ENCODE results near the gene SH3D19.
"Not testable (repeated sequence)": the region's sequence is repeated elsewhere in the genome, so short reads cannot be mapped to it uniquely, and the experiment has no call there.

The SH3D19 gene

GRCh38 chr4:151255680-151256079 is 69.7 kb downstream of the SH3D19 start:
- not testable (repeated sequence) for ATAC-seq (replicated peaks; ENCODE audit: extremely low read depth, poor library complexity, severe bottlenecking); H3K4me3 Mint-ChIP-seq; H3K4me1 Mint-ChIP-seq; H3K27ac Mint-ChIP-seq (ENCODE audit: low read depth); H3K9me3 Mint-ChIP-seq; DNase-seq (ENCODE audit: low spot score in 2 of 2); H3K36me3 Mint-ChIP-seq (ENCODE audit: insufficient read depth)
- H3K27me3 Mint-ChIP-seq = peaks cover 34% of the 10 kb centered on the region

GRCh38 chr4:151255226-151255625 is 70.2 kb downstream of the SH3D19 start:
- H3K4me3 Mint-ChIP-seq; ATAC-seq (replicated peaks; ENCODE audit: extremely low read depth, poor library complexity, severe bottlenecking); H3K9me3 Mint-ChIP-seq: not testable (repeated sequence)

GRCh38 chr4:151251603-151252304 is 73.7 kb downstream of the SH3D19 start:
- Mint-ChIP-seq H3K36me3 (ENCODE audit: insufficient read depth) (no peaks in the 10 kb centered on the region), H3K9me3 (no peaks in the 10 kb centered on the region), H3K4me3 (no peak overlapping the region), H3K4me1 (no peaks in the 10 kb centered on the region), H3K27me3 (no peaks in the 10 kb centered on the region), H3K27ac (ENCODE audit: low read depth) (no peak overlapping the region)
- DNase-seq (ENCODE audit: low spot score in 2 of 2) (no peak), ATAC-seq (replicated peaks; ENCODE audit: extremely low read depth, poor library complexity, severe bottlenecking) (no peak)

More at GRCh38 chr4:151255226-151255625, 70.2 kb downstream of the SH3D19 start:
- peaks cover 29% of the 10 kb centered on the region for H3K27me3 Mint-ChIP-seq
- not testable (repeated sequence) for H3K27ac Mint-ChIP-seq (ENCODE audit: low read depth); H3K4me1 Mint-ChIP-seq; H3K36me3 Mint-ChIP-seq (ENCODE audit: insufficient read depth); DNase-seq (ENCODE audit: low spot score in 2 of 2)

GRCh38 chr4:151250706-151251105 is 74.7 kb downstream of the SH3D19 start:
- no peak overlapping the region for H3K27ac Mint-ChIP-seq (ENCODE audit: low read depth)
- peaks cover 9% of the 10 kb centered on the region for H3K27me3 Mint-ChIP-seq
- ATAC-seq (replicated peaks; ENCODE audit: extremely low read depth, poor library complexity, severe bottlenecking) = no peak

GRCh38 chr4:151248519-151248918 is 76.9 kb downstream of the SH3D19 start:
- no peaks in the 10 kb centered on the region for H3K9me3 Mint-ChIP-seq
- no peaks in the 10 kb centered on the region for H3K4me1 Mint-ChIP-seq
- H3K36me3 Mint-ChIP-seq (ENCODE audit: insufficient read depth) = no peaks in the 10 kb centered on the region
- DNase-seq (ENCODE audit: low spot score in 2 of 2) (no peak), ATAC-seq (replicated peaks; ENCODE audit: extremely low read depth, poor library complexity, severe bottlenecking) (no peak)
- H3K27me3 Mint-ChIP-seq = peaks cover 23% of the 10 kb centered on the region
- H3K27ac Mint-ChIP-seq (ENCODE audit: low read depth) = no peak overlapping the region
- no peak overlapping the region for H3K4me3 Mint-ChIP-seq

More at GRCh38 chr4:151250706-151251105, 74.7 kb downstream of the SH3D19 start:
- H3K36me3 Mint-ChIP-seq (ENCODE audit: insufficient read depth) = no peaks in the 10 kb centered on the region
- H3K4me1 Mint-ChIP-seq = no peaks in the 10 kb centered on the region
- H3K4me3 Mint-ChIP-seq = no peak overlapping the region
- no peak for DNase-seq (ENCODE audit: low spot score in 2 of 2)
- no peaks in the 10 kb centered on the region for H3K9me3 Mint-ChIP-seq

GRCh38 chr4:151247395-151247794 is 78.0 kb downstream of the SH3D19 start:
- no peak for ATAC-seq (replicated peaks; ENCODE audit: extremely low read depth, poor library complexity, severe bottlenecking)
- H3K27me3 Mint-ChIP-seq = peaks cover 34% of the 10 kb centered on the region
- no peak for DNase-seq (ENCODE audit: low spot score in 2 of 2)
- H3K27ac Mint-ChIP-seq (ENCODE audit: low read depth) = no peak overlapping the region
- H3K4me3 Mint-ChIP-seq = no peak overlapping the region
- no peaks in the 10 kb centered on the region for H3K36me3 Mint-ChIP-seq (ENCODE audit: insufficient read depth)
- H3K4me1 Mint-ChIP-seq = no peaks in the 10 kb centered on the region
- H3K9me3 Mint-ChIP-seq = no peaks in the 10 kb centered on the region

GRCh38 chr4:151246742-151247141 is 78.7 kb downstream of the SH3D19 start:
- Mint-ChIP-seq H3K4me1 (no peaks in the 10 kb centered on the region), H3K4me3 (no peak overlapping the region), H3K9me3 (no peaks in the 10 kb centered on the region), H3K27me3 (peaks cover 38% of the 10 kb centered on the region), H3K36me3 (ENCODE audit: insufficient read depth) (no peaks in the 10 kb centered on the region), H3K27ac (ENCODE audit: low read depth) (no peak overlapping the region)
- DNase-seq (ENCODE audit: low spot score in 2 of 2) = no peak
- no peak for ATAC-seq (replicated peaks; ENCODE audit: extremely low read depth, poor library complexity, severe bottlenecking)

GRCh38 chr4:151242305-151242704 is 83.1 kb downstream of the SH3D19 start:
- no peak for DNase-seq (ENCODE audit: low spot score in 2 of 2)
- Mint-ChIP-seq H3K9me3 (no peaks in the 10 kb centered on the region), H3K4me1 (no peaks in the 10 kb centered on the region), H3K27me3 (peaks cover 63% of the 10 kb centered on the region), H3K27ac (ENCODE audit: low read depth) (no peak overlapping the region), H3K36me3 (ENCODE audit: insufficient read depth) (no peaks in the 10 kb centered on the region), H3K4me3 (no peak overlapping the region)
- ATAC-seq (replicated peaks; ENCODE audit: extremely low read depth, poor library complexity, severe bottlenecking) = no peak

- DNase-seq (ENCODE audit: low spot score in 2 of 2) (no peak), ATAC-seq (replicated peaks; ENCODE audit: extremely low read depth, poor library complexity, severe bottlenecking) (no peak)
- Mint-ChIP-seq H3K27ac (ENCODE audit: low read depth) (no peak overlapping the region), H3K36me3 (ENCODE audit: insufficient read depth) (no peaks in the 10 kb centered on the region), H3K9me3 (no peaks in the 10 kb centered on the region), H3K4me3 (no peak overlapping the region), H3K4me1 (no peaks in the 10 kb centered on the region), H3K27me3 (peaks cover 50% of the 10 kb centered on the region)
Observed at GRCh38 chr4:151239608-151240007, 85.8 kb downstream of the SH3D19 start.

- Mint-ChIP-seq H3K9me3 (no peaks in the 10 kb centered on the region), H3K27ac (ENCODE audit: low read depth) (no peak overlapping the region), H3K4me3 (no peak overlapping the region), H3K4me1 (no peaks in the 10 kb centered on the region), H3K36me3 (ENCODE audit: insufficient read depth) (no peaks in the 10 kb centered on the region), H3K27me3 (peaks cover 48% of the 10 kb centered on the region)
- no peak for ATAC-seq (replicated peaks; ENCODE audit: extremely low read depth, poor library complexity, severe bottlenecking)
- DNase-seq (ENCODE audit: low spot score in 2 of 2) = no peak
Observed at GRCh38 chr4:151238477-151238876, 86.9 kb downstream of the SH3D19 start.

GRCh38 chr4:151236036-151236435 is 89.4 kb downstream of the SH3D19 start:
- Mint-ChIP-seq H3K27me3 (peaks cover 34% of the 10 kb centered on the region), H3K36me3 (ENCODE audit: insufficient read depth) (no peaks in the 10 kb centered on the region), H3K4me3 (no peak overlapping the region), H3K4me1 (no peaks in the 10 kb centered on the region), H3K9me3 (no peaks in the 10 kb centered on the region), H3K27ac (ENCODE audit: low read depth) (no peak overlapping the region)
- no peak for ATAC-seq (replicated peaks; ENCODE audit: extremely low read depth, poor library complexity, severe bottlenecking)
- no peak for DNase-seq (ENCODE audit: low spot score in 2 of 2)

- H3K27me3 Mint-ChIP-seq = peaks cover 37% of the 10 kb centered on the region
- not testable (repeated sequence) for ATAC-seq (replicated peaks; ENCODE audit: extremely low read depth, poor library complexity, severe bottlenecking); DNase-seq (ENCODE audit: low spot score in 2 of 2); H3K4me1 Mint-ChIP-seq; H3K4me3 Mint-ChIP-seq; H3K36me3 Mint-ChIP-seq (ENCODE audit: insufficient read depth); H3K27ac Mint-ChIP-seq (ENCODE audit: low read depth); H3K9me3 Mint-ChIP-seq
Observed at GRCh38 chr4:151235373-151235772, 90.0 kb downstream of the SH3D19 start.

GRCh38 chr4:151233600-151233999 is 91.8 kb downstream of the SH3D19 start:
- no peak overlapping the region for H3K27ac Mint-ChIP-seq (ENCODE audit: low read depth)
- no peaks in the 10 kb centered on the region for H3K4me1 Mint-ChIP-seq
- ATAC-seq (replicated peaks; ENCODE audit: extremely low read depth, poor library complexity, severe bottlenecking) = no peak
- H3K9me3 Mint-ChIP-seq = no peaks in the 10 kb centered on the region
- peaks cover 35% of the 10 kb centered on the region for H3K27me3 Mint-ChIP-seq
- H3K36me3 Mint-ChIP-seq (ENCODE audit: insufficient read depth) = no peaks in the 10 kb centered on the region
- H3K4me3 Mint-ChIP-seq = no peak overlapping the region
- no peak for DNase-seq (ENCODE audit: low spot score in 2 of 2)

Measured in central memory CD8-positive, alpha-beta T cell (primary cell).